Activated T-helper 9 cell treated with anti-CD3 and anti-CD28 coated beads, Interleukin-2, amount 50 U/mL, for 16 hours (primary cell): ENCODE measurements around the gene CHRFAM7A.
"Not testable (repeated sequence)": the region's sequence is repeated elsewhere in the genome, so short reads cannot be mapped to it uniquely, and the experiment has no call there.

Experiments used
- DNase-seq: peaks from one replicate; pipeline ENCODE4 v3.0.0-alpha.2; 2020; ENCODE audit warnings: low read depth

CHRFAM7A gene

DNA sequence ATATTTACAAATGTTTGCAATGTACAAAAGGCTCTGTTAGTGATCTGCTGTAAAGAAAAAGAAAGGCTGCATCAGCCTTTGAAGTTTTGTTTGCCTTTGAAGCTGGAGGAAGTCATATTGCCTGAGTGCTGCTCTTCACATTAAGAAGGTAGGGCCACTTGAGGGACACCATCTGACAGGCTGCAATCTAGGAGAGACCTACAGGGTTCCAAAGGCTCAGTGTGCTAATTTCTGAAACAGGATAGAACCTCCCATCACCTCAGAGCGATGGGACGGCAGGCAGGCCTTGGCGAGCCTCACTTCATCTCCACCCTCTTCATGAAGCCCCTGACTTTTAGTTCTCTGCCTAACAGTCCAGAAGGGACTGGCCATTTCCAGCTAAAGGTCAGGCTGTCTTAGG, 77.6 kb downstream of the CHRFAM7A start:
- not testable (repeated sequence) for DNase-seq

DNA sequence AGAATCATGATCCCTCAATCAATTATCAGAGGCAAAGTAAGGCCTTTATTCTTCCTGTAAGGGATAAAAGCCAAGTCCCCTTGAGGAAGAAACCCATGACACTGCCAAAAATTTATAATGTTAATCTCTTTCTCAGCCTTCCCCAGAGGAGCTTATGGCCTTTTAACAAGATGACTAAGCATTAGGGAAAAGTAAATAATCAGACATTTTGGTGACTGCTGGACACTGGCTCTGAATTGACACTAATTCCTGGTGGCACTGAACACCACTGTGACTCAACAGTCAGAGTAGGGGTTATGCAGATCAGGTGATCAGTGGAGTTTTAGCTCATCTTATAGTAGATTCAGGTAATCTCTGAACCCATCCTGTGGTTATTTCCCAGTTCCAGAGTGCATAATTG, 82.8 kb downstream of the CHRFAM7A start:
- not testable (repeated sequence) for DNase-seq
